ENCODE results near the gene PDGFD. TPM values are rescaled to one million over a fixed set of nuclear protein-coding genes. Genes with fewer than 3 reads are reported as not detected.

The PDGFD gene
- total RNA-seq, 1 experiment from 2014 or later, result 1.7 TPM

- Histone ChIP-seq H3K9me3 (ENCODE audit: control insufficient read depth, low read depth, low read length) (no peaks in the 10 kb centered on the region), H3K56ac (ENCODE audit: insufficient read length, low read depth, low read length) (no peak overlapping the region), H3K27me3 (ENCODE audit: insufficient read depth, low read length) (no peaks in the 10 kb centered on the region), H3K79me2 (ENCODE audit: insufficient read depth, low read length) (no peaks in the 10 kb centered on the region), H2BK120ac (ENCODE audit: low read depth, low read length, poor library complexity, severe bottlenecking) (no peak overlapping the region), H4K8ac (replicated peaks; ENCODE audit: insufficient read length, low read depth, low read length) (no peak overlapping the region), H4K91ac (ENCODE audit: insufficient read length, low read depth, low read length) (no peak overlapping the region), H4K20me1 (ENCODE audit: control insufficient read depth, insufficient read depth, insufficient read length) (no peaks in the 10 kb centered on the region), H2BK15ac (ENCODE audit: low read depth, low read length) (no peak overlapping the region), H3T11ph (ENCODE audit: low read length) (no peak overlapping the region), H2BK20ac (ENCODE audit: low read depth, low read length, poor library complexity, severe bottlenecking) (no peak overlapping the region), H2BK5ac (ENCODE audit: insufficient read length, low read length) (no peak overlapping the region), H3K23me2 (ENCODE audit: insufficient read length, low read depth, low read length, poor library complexity, severe bottlenecking) (no peaks in the 10 kb centered on the region), H2AK5ac (ENCODE audit: insufficient read length, low read length) (no peak overlapping the region), H3K79me1 (ENCODE audit: insufficient read depth, low read depth, low read length, poor library complexity, severe bottlenecking) (no peaks in the 10 kb centered on the region), H2BK12ac (ENCODE audit: insufficient read length, low read depth, low read length) (no peak overlapping the region), H3K23ac (ENCODE audit: insufficient read length, low read depth, low read length) (no peak overlapping the region), H3K4me2 (ENCODE audit: insufficient read depth, insufficient read length, low read length) (no peak overlapping the region), H3K4ac (ENCODE audit: low read depth, low read length) (no peak overlapping the region), H3K18ac (ENCODE audit: insufficient read length, low read depth, low read length) (no peak overlapping the region), H4K5ac (ENCODE audit: insufficient read length, low read depth, low read length) (no peak overlapping the region), H3K27ac (ENCODE audit: insufficient read length, low read depth, low read length) (no peak overlapping the region), H3K14ac (ENCODE audit: insufficient read depth, low read length) (no peak overlapping the region), H3K9ac (ENCODE audit: extremely low read depth, insufficient read length, low read length) (no peak overlapping the region), H3K4me1 (ENCODE audit: insufficient read depth, low read length) (no peaks in the 10 kb centered on the region), H2AFZ (ENCODE audit: low read length) (no peak overlapping the region)
- H3K36me3 Mint-ChIP-seq (ENCODE audit: insufficient read depth in 1 of 3, low read depth in 3 of 3), result peaks cover 0 to 2% (median 0%) of the 10 kb centered on the region in 3 experiments; a peak in 1 of 7 replicates
- no peaks in the 10 kb centered on the region for H3K9me3 Mint-ChIP-seq
- H3K27ac Mint-ChIP-seq, result no peak overlapping the region; a peak in 1 of 7 replicates
- TF ChIP-seq, protein P1, sequence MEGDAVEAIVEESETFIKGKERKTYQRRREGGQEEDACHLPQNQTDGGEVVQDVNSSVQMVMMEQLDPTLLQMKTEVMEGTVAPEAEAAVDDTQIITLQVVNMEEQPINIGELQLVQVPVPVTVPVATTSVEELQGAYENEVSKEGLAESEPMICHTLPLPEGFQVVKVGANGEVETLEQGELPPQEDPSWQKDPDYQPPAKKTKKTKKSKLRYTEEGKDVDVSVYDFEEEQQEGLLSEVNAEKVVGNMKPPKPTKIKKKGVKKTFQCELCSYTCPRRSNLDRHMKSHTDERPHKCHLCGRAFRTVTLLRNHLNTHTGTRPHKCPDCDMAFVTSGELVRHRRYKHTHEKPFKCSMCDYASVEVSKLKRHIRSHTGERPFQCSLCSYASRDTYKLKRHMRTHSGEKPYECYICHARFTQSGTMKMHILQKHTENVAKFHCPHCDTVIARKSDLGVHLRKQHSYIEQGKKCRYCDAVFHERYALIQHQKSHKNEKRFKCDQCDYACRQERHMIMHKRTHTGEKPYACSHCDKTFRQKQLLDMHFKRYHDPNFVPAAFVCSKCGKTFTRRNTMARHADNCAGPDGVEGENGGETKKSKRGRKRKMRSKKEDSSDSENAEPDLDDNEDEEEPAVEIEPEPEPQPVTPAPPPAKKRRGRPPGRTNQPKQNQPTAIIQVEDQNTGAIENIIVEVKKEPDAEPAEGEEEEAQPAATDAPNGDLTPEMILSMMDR (conservative IDR thresholded peaks at IDR 0.05), result no peak
- no peak for DNase-seq
- no CpG with 5 or more reads among the region's 6 CpGs for WGBS (ENCODE audit: extremely low coverage, insufficient read length, low lambda C conversion rate)
- peaks cover 0 to 3% of the 10 kb centered on the region in 2 experiments; a peak in 1 of 4 replicates for H3K4me1 Mint-ChIP-seq
- H3K4me3 Mint-ChIP-seq, result no peak overlapping the region
- no peaks in the 10 kb centered on the region for H3K27me3 Mint-ChIP-seq (ENCODE audit: low read depth)
Observed at GRCh38 chr11:103871923-103872551, 291.9 kb downstream of the PDGFD start.
